ENCODE results near the gene ZNF683.
A peak's percentile ranks its signal among the peaks of the same experiment; 100 is the strongest.

Gene ZNF683

DNA sequence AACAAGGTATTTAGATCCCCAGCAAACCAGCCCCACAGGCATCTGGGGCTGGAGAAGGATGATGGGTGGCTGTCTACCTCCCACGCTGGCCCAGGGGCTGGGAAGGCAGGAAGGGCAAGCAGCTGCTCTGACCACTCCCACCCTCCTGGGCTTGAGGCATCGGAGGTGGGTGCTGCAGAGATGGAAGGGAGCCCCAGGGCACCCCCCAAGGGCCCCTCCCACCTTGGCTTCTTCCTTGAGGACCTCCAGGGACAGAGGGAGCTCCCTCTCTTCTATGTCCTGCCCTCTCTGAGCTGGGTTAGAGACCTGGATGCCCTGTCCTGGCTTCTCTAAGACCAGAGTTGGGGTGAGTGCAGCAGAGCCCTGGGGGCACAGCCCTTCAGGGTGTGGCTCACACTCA, 51.7 kb downstream of the ZNF683 start:
- no CpG with 5 or more reads among the region's 2 CpGs for WGBS (ENCODE audit: extremely low coverage, insufficient coverage, low lambda C conversion rate)
- Histone ChIP-seq H3K56ac (ENCODE audit: low read length) (no peak overlapping the region), H2BK15ac (replicated peaks; ENCODE audit: low read depth) (no peak overlapping the region), H3K79me1 (ENCODE audit: low read length) (no peaks in the 10 kb centered on the region), H3K4me3 (ENCODE audit: low read length) (no peak overlapping the region), H3K23ac (ENCODE audit: low read length) (no peak overlapping the region), H3K36me3 (ENCODE audit: control insufficient read depth, insufficient read depth, low read length) (no peaks in the 10 kb centered on the region), H3K79me2 (ENCODE audit: control insufficient read depth, insufficient read depth, low read length) (no peaks in the 10 kb centered on the region), H3K4me1 (ENCODE audit: control insufficient read depth, low read depth, low read length) (peaks cover 2% of the 10 kb centered on the region), H3K18ac (ENCODE audit: low read length) (no peak overlapping the region), H3K27ac (ENCODE audit: low read depth, low read length) (no peak overlapping the region), H3K4ac (ENCODE audit: low read depth, low read length) (no peak overlapping the region), H4K5ac (ENCODE audit: low read length) (no peak overlapping the region), H3K4me2 (ENCODE audit: low read length) (no peak overlapping the region), H2BK5ac (ENCODE audit: low read length) (no peak overlapping the region), H2BK120ac (ENCODE audit: low read depth, low read length) (no peak overlapping the region), H2AK5ac (ENCODE audit: low read length) (no peak overlapping the region), H4K8ac (ENCODE audit: low read depth, low read length) (no peak overlapping the region), H3K27me3 (ENCODE audit: insufficient read depth, low read length, poor library complexity) (no peaks in the 10 kb centered on the region), H3K9ac (ENCODE audit: low read length) (no peak overlapping the region)
- no peak for DNase-seq

DNA sequence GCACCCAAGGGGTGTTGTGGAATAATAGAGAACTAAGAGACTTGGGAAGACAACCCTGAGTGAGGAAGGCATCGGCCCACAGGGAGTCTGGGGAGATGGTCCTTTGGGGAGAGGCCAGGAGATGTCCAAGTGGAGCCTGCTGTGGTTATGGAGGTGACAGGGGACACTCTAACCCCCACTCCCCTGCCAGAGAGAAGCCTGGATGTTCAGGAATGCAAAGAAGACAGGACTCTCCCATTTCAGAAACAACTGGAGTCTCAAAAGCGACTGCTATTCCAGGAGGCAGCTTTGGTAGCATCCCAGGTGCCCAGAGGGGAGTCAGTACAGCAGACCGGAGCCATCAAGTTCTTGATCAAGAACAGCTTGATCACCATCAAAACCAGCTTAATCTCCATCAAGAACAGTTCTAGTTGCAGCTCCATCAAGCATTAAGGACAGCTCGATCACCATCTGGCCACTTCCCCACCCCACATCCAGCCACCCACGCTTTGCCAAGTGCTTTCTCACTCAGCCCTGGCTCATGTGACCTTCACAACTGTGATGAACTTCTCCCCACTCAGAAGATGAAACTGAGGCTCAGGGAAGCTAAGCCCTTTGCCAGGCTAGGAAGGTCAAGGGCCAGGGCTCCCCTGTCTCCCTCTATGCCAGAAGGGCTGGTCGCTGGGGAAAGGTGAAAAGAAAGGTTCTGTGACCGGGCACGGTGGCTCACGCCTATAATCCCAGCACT, 54.0 kb downstream of the ZNF683 start:
- Histone ChIP-seq H3K4me2 (ENCODE audit: low read length) (no peak overlapping the region), H3K9ac (ENCODE audit: low read length) (no peak overlapping the region), H2AK5ac (ENCODE audit: low read length) (no peak overlapping the region), H3K4ac (ENCODE audit: low read depth, low read length) (no peak overlapping the region), H3K27me3 (ENCODE audit: insufficient read depth, low read length, poor library complexity) (no peaks in the 10 kb centered on the region), H3K4me3 (ENCODE audit: low read length) (no peak overlapping the region), H3K56ac (ENCODE audit: low read length) (no peak overlapping the region), H3K27ac (ENCODE audit: low read depth, low read length) (no peak overlapping the region), H2BK120ac (ENCODE audit: low read depth, low read length) (no peak overlapping the region), H4K8ac (ENCODE audit: low read depth, low read length) (no peak overlapping the region), H3K79me1 (ENCODE audit: low read length) (no peaks in the 10 kb centered on the region), H3K18ac (ENCODE audit: low read length) (no peak overlapping the region), H4K5ac (ENCODE audit: low read length) (no peak overlapping the region), H3K79me2 (ENCODE audit: control insufficient read depth, insufficient read depth, low read length) (no peaks in the 10 kb centered on the region), H3K36me3 (ENCODE audit: control insufficient read depth, insufficient read depth, low read length) (no peaks in the 10 kb centered on the region), H3K4me1 (ENCODE audit: control insufficient read depth, low read depth, low read length) (peaks cover 2% of the 10 kb centered on the region), H3K23ac (ENCODE audit: low read length) (no peak overlapping the region), H2BK15ac (replicated peaks; ENCODE audit: low read depth) (no peak overlapping the region), H2BK5ac (ENCODE audit: low read length) (no peak overlapping the region)
- WGBS (ENCODE audit: extremely low coverage, insufficient coverage, low lambda C conversion rate) = no CpG with 5 or more reads among the region's 9 CpGs
- no peak for DNase-seq

DNA sequence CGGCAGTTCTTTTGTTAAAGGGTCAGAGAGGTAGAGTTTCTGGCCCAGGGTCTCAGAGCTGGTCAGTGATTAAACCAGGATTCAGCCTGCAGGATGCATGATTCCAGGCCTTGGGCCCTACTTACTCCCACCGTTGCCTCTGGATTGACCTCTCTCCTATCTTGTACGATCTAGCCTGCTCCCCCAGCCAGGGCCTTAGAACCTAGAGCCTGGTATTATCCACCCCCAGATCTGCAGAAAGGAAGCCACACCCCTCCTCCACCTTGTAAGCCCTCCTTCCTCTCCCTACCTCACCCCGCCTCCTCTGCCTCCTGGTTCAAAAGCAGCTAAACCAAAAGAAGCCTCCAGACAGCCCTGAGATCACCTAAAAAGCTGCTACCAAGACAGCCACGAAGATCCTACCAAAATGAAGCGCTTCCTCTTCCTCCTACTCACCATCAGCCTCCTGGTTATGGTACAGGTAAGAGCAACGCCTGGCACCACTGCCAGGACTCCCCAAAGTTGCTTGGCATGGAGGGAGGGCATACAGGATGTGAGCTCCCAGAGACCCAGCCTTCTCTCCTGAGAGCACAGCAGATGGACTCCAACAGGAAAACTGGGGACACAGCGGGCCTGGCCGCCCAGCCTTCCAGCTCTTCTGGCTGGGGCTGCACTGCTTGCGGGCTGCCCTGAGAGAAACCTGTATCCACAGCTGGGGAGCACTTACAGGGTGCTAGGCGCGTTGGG, 54.8 kb downstream of the ZNF683 start, which contains the start of gene CD52:
TSS of gene CD52 (plus strand) at position 347 of the 726 bp plus-strand sequence. CDS start at position 407, 60 bp downstream.
- Histone ChIP-seq H4K8ac (ENCODE audit: low read depth, low read length) (no peak within 1 kb of the TSS), H3K36me3 (ENCODE audit: control insufficient read depth, insufficient read depth, low read length) (no peaks in the 10 kb centered on the region), H3K4me2 (ENCODE audit: low read length) (no peak within 1 kb of the TSS), H3K4me3 (ENCODE audit: low read length) (no peak within 1 kb of the TSS), H3K23ac (ENCODE audit: low read length) (no peak within 1 kb of the TSS), H2BK5ac (ENCODE audit: low read length) (no peak within 1 kb of the TSS), H3K4me1 (ENCODE audit: control insufficient read depth, low read depth, low read length) (peaks cover 2% of the 10 kb centered on the region), H3K9ac (ENCODE audit: low read length) (peak within 1 kb of the TSS; percentile 12), H3K56ac (ENCODE audit: low read length) (peak within 1 kb of the TSS; percentile 29), H3K79me2 (ENCODE audit: control insufficient read depth, insufficient read depth, low read length) (no peaks in the 10 kb centered on the region), H3K18ac (ENCODE audit: low read length) (no peak within 1 kb of the TSS), H2AK5ac (ENCODE audit: low read length) (no peak within 1 kb of the TSS), H2BK120ac (ENCODE audit: low read depth, low read length) (no peak within 1 kb of the TSS), H4K5ac (ENCODE audit: low read length) (no peak within 1 kb of the TSS), H2BK15ac (replicated peaks; ENCODE audit: low read depth) (no peak within 1 kb of the TSS), H3K27ac (ENCODE audit: low read depth, low read length) (no peak within 1 kb of the TSS), H3K4ac (ENCODE audit: low read depth, low read length) (no peak within 1 kb of the TSS), H3K79me1 (ENCODE audit: low read length) (no peaks in the 10 kb centered on the region), H3K27me3 (ENCODE audit: insufficient read depth, low read length, poor library complexity) (no peaks in the 10 kb centered on the region)
- peak; percentile 89 for DNase-seq
- WGBS (ENCODE audit: extremely low coverage, insufficient coverage, low lambda C conversion rate) = no CpG with 5 or more reads among the region's 12 CpGs

DNA sequence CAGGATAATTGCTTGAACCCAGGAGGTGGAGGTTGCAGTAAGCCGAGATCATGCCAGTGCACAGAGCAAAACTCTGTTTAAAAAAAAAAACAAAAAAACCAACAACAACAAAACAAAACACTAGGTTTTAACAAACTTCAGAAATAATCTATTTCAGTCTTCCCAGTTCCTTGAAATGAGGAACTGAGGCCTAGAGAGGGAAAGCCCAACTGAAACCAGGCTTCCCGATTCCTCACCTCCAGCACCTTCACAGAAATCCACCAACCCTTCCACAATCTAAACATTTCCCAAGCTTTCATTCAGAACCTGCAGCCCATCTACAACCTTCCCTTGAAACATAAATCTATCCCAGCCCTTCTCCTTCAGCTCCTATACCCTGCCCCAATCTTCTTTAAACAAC, 55.4 kb downstream of the ZNF683 start:
- H3K9ac ChIP-seq (ENCODE audit: low read length) = peak overlapping the region; percentile 12
- no peaks in the 10 kb centered on the region for H3K79me1 ChIP-seq (ENCODE audit: low read length)
- no peaks in the 10 kb centered on the region for H3K36me3 ChIP-seq (ENCODE audit: control insufficient read depth, insufficient read depth, low read length)
- H3K56ac ChIP-seq (ENCODE audit: low read length) = peak overlapping the region; percentile 29
- no peak overlapping the region for H2BK15ac ChIP-seq (replicated peaks; ENCODE audit: low read depth)
- H3K4me1 ChIP-seq (ENCODE audit: control insufficient read depth, low read depth, low read length) = peaks cover 2% of the 10 kb centered on the region
- no peaks in the 10 kb centered on the region for H3K79me2 ChIP-seq (ENCODE audit: control insufficient read depth, insufficient read depth, low read length)
- no peak overlapping the region for H4K8ac ChIP-seq (ENCODE audit: low read depth, low read length)
- H4K5ac ChIP-seq (ENCODE audit: low read length) = no peak overlapping the region
- no peak overlapping the region for H3K4ac ChIP-seq (ENCODE audit: low read depth, low read length)
- DNase-seq = no peak
- H2AK5ac ChIP-seq (ENCODE audit: low read length) = no peak overlapping the region
- no peak overlapping the region for H3K27ac ChIP-seq (ENCODE audit: low read depth, low read length)
- H3K4me2 ChIP-seq (ENCODE audit: low read length) = no peak overlapping the region
- no peak overlapping the region for H3K4me3 ChIP-seq (ENCODE audit: low read length)
- no peak overlapping the region for H3K23ac ChIP-seq (ENCODE audit: low read length)
- no CpG with 5 or more reads among the region's 2 CpGs for WGBS (ENCODE audit: extremely low coverage, insufficient coverage, low lambda C conversion rate)
- no peak overlapping the region for H2BK120ac ChIP-seq (ENCODE audit: low read depth, low read length)
- H3K18ac ChIP-seq (ENCODE audit: low read length) = no peak overlapping the region
- H2BK5ac ChIP-seq (ENCODE audit: low read length) = no peak overlapping the region
- H3K27me3 ChIP-seq (ENCODE audit: insufficient read depth, low read length, poor library complexity) = no peaks in the 10 kb centered on the region

DNA sequence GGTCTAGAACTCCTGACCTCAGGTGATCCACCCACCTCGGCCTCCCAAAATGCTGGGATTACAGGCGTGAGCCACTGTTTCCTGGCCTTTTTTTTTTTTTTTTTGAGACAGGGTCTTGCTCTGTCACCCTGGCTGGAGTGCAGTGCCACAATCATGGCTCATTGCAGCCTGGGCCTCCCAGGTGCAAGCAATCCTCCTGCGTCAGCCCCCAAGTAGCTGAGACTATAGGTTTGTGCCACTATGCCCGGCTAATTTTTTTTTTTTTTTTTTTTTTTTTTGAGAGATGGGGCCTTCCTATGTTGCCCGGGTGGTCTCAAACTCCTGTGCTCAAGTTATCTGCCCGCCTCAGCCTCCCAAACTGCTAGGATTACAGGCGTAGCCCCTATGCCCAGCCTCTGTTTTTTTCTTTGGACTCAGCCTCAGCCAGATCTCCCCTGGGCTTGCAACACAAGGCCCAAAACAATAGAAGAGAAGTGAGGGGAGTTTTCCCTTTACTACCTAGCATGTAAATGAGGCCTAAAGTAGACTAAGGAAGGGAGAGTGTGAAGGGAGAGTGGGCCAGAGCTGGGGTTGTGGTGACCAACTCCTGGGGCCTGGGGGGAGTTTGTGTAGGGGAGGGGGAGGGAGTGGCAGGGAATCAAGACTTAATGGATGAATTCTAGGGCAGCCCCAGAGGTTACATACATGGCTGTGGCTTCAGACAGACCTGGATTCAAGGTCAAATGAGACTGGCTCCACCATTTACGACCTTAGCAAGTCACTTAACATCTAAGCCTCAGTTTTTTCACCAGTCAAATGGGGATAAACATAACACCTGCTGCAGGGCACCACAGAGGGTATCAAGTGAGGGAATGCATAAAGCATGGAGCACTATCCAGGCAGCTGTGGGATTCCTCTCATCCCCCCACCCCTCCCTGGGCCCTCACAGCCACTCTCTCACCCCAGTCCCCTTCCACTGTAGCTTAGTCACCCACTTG, 56.4 kb downstream of the ZNF683 start:
- no CpG with 5 or more reads among the region's 8 CpGs for whole genome bisulfite sequencing (ENCODE audit: extremely low coverage, insufficient coverage, low lambda C conversion rate)
- Histone ChIP-seq H3K18ac (ENCODE audit: low read length) (no peak overlapping the region), H3K23ac (ENCODE audit: low read length) (no peak overlapping the region), H2BK120ac (ENCODE audit: low read depth, low read length) (no peak overlapping the region), H3K4me3 (ENCODE audit: low read length) (no peak overlapping the region), H3K56ac (ENCODE audit: low read length) (no peak overlapping the region), H3K36me3 (ENCODE audit: control insufficient read depth, insufficient read depth, low read length) (no peaks in the 10 kb centered on the region), H4K5ac (ENCODE audit: low read length) (no peak overlapping the region), H3K27ac (ENCODE audit: low read depth, low read length) (no peak overlapping the region), H3K79me1 (ENCODE audit: low read length) (no peaks in the 10 kb centered on the region), H2AK5ac (ENCODE audit: low read length) (no peak overlapping the region), H2BK15ac (replicated peaks; ENCODE audit: low read depth) (no peak overlapping the region), H3K27me3 (ENCODE audit: insufficient read depth, low read length, poor library complexity) (no peaks in the 10 kb centered on the region), H2BK5ac (ENCODE audit: low read length) (no peak overlapping the region), H3K79me2 (ENCODE audit: control insufficient read depth, insufficient read depth, low read length) (no peaks in the 10 kb centered on the region), H3K4me1 (ENCODE audit: control insufficient read depth, low read depth, low read length) (peaks cover 2% of the 10 kb centered on the region), H3K9ac (ENCODE audit: low read length) (no peak overlapping the region), H3K4ac (ENCODE audit: low read depth, low read length) (no peak overlapping the region), H3K4me2 (ENCODE audit: low read length) (no peak overlapping the region), H4K8ac (ENCODE audit: low read depth, low read length) (no peak overlapping the region)
- no peak for DNase-seq
